CD4-positive, alpha-beta T cell treated with Interleukin-15 for 4 hours (primary cell): Measurements from ENCODE around the gene P3H2.

ENCODE experiments used
- DNase-seq: peaks from one replicate; pipeline ENCODE4 v3.0.0-alpha.2; 2020; ENCODE audit warnings: low spot score

P3H2 gene

DNA sequence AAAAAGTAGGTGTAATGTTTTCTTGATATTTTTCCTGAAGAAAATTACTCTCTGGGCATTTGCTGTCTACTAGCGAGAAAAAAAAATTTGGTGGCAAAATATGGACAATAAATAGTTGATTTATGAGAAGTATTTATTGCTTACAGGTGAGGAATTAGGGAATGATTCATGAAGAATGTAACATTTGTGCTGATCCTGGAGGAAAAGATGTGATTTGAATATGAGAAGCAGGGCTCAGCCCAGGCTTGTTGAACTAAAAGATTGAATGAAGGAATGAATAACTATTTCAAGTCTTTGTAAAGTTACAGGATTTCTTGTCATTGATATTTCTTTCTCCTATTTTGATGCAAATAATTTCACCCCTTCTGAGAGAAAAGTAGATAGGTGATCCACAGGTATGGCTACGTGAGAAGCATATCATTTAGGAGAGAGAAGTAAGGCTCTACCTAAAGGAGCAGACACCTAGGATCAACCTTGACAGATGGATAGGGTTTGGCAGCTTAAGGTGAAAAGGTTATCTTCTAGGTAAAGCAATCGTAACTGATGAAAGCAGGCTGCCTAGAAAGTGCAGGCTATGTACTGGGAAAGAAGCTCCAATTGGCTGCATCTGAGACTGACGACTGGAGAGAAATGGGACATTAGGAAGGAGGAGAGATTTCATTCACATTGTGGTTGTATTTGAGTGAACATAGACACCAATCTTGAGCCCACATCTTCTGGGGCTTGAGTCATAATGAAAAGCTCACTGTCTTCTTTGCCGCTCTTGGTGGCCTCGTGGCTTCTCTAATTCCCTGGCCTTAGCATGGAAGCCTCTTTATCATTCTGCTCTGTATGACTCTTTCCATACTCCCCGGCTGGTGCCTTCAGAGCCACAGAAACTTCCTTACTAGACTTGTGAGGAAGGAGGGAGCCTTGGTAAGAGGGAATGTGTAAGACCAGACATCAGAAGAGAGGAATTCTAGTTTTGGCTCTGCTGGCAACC, 106.5 kb downstream of the P3H2 start:
- DNase-seq, result no peak

- no peak for DNase-seq
Measured at GRCh38 chr3:190012784-190013183, 107.9 kb downstream of the P3H2 start.

- no peak for DNase-seq
Measured at GRCh38 chr3:190012314-190012782, 108.3 kb downstream of the P3H2 start.

GRCh38 chr3:190010486-190010885, 110.2 kb downstream of the P3H2 start:
- no peak for DNase-seq

GRCh38 chr3:190009614-190010013, 111.1 kb downstream of the P3H2 start:
- DNase-seq, result no peak

GRCh38 chr3:190008432-190008831, 112.3 kb downstream of the P3H2 start:
- no peak for DNase-seq

- DNase-seq, result no peak
Measured at GRCh38 chr3:190005343-190006113, 115.2 kb downstream of the P3H2 start.

GRCh38 chr3:190004656-190005055, 116.0 kb downstream of the P3H2 start:
- no peak for DNase-seq

DNA sequence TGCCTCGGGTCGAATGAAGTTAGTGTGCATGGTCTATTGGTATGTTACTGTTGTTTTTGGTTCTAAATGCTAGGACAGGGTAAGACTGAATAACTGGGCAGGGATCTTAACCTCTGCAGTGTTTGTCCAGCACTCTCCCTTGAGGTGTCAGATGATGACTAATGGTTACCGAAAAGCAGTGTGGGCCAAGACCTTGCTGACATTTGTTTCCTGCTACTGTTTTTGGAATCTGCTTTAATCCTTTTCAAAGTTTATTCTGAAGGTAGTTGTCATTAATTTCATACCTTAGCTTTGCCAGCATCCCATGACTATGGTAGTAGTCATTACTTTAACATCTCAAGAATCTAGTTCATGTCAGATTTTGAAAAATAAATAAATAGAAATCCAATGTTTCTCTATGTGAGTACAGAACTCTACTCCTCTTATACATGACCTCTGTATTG, 117.0 kb downstream of the P3H2 start:
- no peak for DNase-seq

DNA sequence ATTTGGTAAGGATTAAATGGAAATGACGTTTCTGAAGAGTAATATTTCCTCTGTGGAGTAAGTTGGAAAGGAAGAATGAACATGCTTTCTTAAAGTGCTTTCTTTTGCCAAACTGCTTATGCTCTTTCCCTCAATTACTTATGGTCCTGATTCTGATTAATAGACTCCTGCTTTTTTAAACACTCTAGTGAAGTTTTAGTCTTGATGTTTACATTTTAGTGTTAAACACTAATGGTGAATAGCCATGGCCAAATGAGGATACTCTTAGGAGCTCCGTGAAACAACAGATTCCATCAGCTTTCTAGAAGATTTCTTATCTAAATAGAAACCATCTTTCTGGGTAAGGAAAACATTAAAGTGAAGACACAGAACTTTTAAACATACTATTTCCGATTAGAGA, 117.6 kb downstream of the P3H2 start:
- no peak for DNase-seq

DNA sequence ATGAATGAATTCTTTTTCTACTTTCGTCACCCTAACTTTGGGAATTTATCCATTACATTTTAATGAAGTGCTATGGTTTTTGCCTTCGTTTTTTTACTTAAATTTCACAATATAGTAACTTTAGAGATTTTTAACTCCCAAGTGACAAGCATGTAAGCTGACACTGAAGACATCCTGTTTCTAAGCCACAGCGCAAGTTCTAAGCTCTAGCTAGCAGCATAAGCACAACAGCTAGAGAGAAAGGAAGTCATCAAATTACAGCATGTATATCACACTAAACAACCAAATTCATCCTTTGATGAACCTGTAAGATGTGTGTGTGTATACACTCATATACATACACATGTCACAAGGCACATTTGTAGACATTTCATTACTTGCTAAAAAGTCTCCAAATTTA, 119.3 kb downstream of the P3H2 start:
- no peak for DNase-seq

DNA sequence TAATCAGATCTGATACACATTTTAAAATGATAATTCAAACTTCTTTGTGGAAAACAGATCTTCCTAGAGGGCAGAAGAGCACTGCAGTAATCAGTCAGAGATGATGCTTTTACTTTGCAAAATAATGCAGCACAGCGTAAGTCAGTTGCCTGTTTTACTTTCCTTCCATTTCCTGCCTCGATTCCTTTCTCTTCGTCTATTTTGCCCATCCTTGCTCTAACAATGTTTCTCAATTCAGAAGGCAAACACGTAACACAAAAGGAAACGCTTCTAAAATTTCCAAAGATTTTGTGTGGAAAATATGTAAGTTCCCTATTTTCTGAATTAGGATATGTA, 119.9 kb downstream of the P3H2 start:
- no peak for DNase-seq

DNA sequence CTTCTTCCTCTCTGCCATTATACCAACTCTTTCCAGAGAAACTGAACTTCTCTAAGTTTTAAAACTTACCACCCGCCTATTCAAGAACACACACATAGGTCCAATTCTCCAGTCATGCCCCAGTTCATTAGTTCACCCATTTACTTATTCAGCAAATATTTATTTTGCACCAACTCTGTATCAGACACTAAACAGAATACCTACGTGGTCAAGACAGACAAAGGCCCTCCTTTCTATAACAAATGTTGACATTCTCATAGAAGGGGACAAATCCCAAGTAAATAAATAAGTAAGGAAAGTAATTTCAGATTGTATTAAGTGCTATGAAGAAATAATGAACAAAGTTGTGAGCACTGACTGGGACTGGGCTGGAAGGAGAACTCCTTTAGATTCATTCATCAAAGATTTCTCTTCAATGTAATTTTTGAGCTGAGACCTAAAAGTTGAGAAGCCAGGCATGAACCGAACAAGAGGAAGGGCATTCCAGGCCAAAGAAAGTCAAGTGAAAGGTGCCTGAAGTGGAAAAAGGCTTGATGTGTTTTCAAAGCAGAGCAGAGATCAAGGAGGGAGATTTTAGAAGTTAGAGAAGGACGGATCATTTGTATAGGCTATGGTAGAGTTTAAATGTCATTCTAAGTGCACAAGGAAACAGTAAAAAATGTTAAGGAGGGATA, 120.4 kb downstream of the P3H2 start:
- no peak for DNase-seq

GRCh38 chr3:189999718-190000117, 121.0 kb downstream of the P3H2 start:
- DNase-seq, result no peak

DNA sequence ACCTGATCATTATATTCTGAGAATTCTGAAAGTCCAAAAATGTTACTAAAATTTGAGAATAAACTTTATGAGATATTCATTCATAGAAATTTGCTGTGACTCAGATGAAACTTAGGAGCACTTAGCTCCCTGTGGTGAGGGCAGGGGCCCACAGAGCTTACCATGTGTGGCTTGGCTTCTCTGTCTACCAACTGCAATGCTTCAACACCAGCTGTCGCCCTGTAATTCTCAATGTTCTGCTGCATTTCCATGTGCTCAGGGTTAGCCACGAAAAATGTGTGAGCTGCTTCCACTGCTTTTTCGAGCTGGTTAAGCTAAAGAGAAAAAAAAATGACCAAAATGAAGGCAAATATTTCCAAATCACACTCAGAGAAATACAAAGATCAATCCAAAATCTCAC, 125.6 kb downstream of the P3H2 start:
- no peak for DNase-seq

DNA sequence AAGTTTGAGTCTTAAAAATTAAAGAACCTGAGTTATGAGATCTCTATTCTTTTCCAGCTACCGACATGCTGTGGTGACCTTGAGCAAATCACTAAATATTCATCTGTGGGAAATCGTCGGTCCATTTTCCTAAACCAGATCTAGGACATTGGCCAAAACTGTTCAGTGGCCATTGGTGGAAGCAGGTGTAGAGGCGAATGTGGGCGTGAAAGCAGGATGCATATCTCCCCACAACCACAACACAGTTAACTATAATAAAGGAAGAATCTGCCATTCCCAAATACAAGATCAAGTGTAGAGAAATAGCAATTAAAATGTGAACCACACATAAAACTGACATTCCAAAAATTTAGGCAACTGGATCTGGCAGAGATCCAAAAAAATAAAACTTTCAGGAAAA, 129.9 kb downstream of the P3H2 start:
- DNase-seq, result no peak

- no peak for DNase-seq
Measured at GRCh38 chr3:189988854-189989253, 131.8 kb downstream of the P3H2 start.

- no peak for DNase-seq
Measured at GRCh38 chr3:189988322-189988721, 132.4 kb downstream of the P3H2 start.

DNA sequence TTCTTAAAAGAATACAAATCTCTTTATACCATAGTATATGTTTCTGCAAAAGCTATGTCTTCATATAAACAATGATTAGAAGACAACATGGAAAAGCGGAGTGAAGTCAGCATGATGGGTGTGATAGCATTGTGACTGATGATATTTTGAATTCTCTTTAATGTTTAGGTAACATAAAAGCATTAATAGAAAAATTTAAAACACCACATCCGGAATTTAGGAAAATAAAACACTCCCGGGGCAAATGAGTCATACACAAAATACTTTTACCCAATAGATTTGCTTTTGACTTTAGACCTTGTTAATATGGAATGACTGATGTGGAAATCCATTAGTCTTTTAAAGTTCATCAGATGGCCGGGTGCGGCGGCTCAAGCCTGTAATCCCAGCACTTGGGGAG, 134.7 kb downstream of the P3H2 start:
- no peak for DNase-seq

GRCh38 chr3:189983612-189984011, 137.1 kb downstream of the P3H2 start:
- no peak for DNase-seq

DNA sequence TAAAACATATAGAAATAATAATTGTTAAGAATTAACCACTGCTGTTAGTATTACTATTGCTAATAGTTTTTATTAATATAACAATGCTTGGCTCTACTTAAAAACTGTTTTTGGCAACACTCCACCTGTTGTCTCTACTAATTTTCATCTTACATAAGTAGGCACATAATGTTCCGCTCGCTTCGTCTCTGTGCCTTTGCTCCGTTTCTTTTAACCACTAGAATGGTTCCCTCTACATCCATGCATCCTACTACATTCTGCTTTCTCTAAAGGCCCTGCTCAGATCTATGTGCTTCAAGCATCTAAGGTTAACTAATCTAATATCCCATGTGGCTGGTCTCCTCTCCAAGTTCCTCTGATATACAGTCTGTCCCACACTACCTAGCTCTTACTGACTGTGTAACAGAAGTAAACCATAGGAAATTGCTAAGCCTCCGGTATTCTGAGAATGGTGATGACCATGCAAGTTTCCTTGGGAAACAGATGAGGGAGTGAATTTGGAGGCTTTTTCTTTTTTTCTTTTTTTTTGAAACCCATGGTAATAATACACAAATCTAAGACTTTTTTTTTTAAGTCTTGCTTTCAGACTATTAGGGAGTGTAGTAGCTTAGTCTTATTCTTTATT, 138.3 kb downstream of the P3H2 start:
- DNase-seq, result no peak

DNA sequence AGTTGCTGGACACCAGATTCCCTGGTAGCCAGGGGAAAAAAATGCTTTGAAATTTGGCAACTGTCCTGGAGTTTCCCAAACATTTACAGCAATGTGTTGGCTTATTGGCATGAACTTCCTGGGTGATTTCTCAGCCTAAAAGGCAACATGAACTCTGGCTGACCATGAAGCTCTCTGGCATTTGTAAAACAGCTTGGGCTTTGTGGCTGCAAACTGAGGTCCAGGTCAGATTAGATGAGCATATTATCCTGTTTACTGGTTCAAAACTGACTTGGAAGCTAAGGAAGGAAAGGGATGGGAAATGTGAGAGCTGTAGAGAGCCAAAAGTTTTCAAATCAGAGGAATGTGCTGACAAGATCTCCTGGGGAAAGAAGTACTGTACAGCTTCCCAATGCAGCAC, 139.0 kb downstream of the P3H2 start:
- DNase-seq, result no peak
